Measurements from ENCODE around the gene RAB8A. TPM values are rescaled to one million over a fixed set of nuclear protein-coding genes. Genes with fewer than 3 reads are reported as not detected.

Gene RAB8A
- total and polyA plus RNA-seq, 9 of the 15 experiments (the other 6 are each of a cell fraction or from before 2014, with no cell fraction given), result 11.2 to 102 (median 53.2) TPM

DNA sequence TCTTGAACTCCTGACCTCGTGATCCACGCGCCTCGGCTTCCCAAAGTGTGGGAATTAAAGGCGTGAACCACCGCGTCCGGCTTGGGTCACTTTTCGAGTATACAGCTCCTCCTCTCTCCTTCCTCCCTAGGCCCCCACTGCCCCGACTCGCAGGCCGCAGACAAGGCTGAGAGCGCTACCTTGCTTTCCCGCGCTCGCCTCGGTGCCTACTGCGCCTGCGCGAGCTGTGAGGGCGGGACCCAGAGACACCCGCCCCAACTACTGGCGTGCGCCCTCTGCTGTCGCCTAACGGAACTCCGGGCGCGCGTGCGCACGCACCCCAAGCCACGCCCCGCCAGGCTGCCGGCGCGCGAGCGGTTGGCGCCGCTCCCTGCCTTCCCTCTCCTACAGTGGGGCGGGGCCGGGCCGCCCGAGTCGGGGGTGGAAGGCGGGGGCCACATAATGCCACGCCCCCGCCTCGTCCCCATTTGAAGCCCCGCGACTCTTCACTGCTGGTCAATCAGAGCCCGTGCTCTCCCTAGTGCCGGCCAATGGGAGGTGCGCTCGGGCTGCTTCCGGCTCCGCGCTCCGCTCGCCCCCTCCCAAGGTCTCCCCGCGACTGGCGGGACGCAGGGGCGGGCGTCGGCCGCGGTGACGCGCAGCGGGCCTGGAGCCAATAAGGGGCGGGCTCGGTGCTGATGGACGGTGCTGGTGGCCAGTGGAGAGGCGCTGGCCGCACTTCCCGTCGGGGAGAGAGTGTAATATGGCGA lies at the start of gene RAB8A (continued):
- TF ChIP-seq ZNF586 (CRISPR knock-in tag; conservative IDR thresholded peaks at IDR 0.05) (no peak), ZNF431 (CRISPR knock-in tag; IDR thresholded peaks at IDR 0.05) (no peak), PTBP1 (IDR thresholded peaks at IDR 0.05; ENCODE audit: low read depth, low read length) (no peak), FOS (IDR thresholded peaks at IDR 0.05; ENCODE audit: extremely low read depth, insufficient read length) (peak; percentile 90), BRD9 (IDR thresholded peaks at IDR 0.05; ENCODE audit: low read depth, partially characterized antibody) (no peak), NCOA6 (IDR thresholded peaks at IDR 0.05) (no peak), LEF1 (IDR thresholded peaks at IDR 0.05) (no peak), ZNF124 (CRISPR knock-in tag; IDR thresholded peaks at IDR 0.05) (no peak), GATAD2B (IDR thresholded peaks at IDR 0.05; ENCODE audit: borderline replicate concordance) (no peak), BRF1 (IDR thresholded peaks at IDR 0.05; ENCODE audit: borderline replicate concordance, extremely low read depth, insufficient read length) (no peak), ARID1B (IDR thresholded peaks at IDR 0.05) (no peak; the same call in 1 of the 2 replicates), HLTF (IDR thresholded peaks at IDR 0.05) (no peak), THRAP3 (IDR thresholded peaks at IDR 0.05; ENCODE audit: borderline replicate concordance) (no peak), NFE2L1 (tag; IDR thresholded peaks at IDR 0.05; ENCODE audit: borderline replicate concordance, low read depth) (no peak), RUNX1 (IDR thresholded peaks at IDR 0.05; ENCODE audit: low read depth) (no peak), FOXP1 (CRISPR knock-in tag; IDR thresholded peaks at IDR 0.05) (peak; percentile 59; the same call in 1 of the 2 replicates), U2AF2 (optimal IDR thresholded peaks at IDR 0.05; ENCODE audit: low read depth, low read length) (no peak), TCFL5 (CRISPR knock-in tag; conservative IDR thresholded peaks at IDR 0.05) (no peak), ATF1 (CRISPR knock-in tag; IDR thresholded peaks at IDR 0.05) (peak; percentile 75), ATF1 (tag; IDR thresholded peaks at IDR 0.05) (peak; percentile 97), GABPB1 (CRISPR knock-in tag; IDR thresholded peaks at IDR 0.05) (peak; percentile 90)
- TF ChIP-seq, protein P1, sequence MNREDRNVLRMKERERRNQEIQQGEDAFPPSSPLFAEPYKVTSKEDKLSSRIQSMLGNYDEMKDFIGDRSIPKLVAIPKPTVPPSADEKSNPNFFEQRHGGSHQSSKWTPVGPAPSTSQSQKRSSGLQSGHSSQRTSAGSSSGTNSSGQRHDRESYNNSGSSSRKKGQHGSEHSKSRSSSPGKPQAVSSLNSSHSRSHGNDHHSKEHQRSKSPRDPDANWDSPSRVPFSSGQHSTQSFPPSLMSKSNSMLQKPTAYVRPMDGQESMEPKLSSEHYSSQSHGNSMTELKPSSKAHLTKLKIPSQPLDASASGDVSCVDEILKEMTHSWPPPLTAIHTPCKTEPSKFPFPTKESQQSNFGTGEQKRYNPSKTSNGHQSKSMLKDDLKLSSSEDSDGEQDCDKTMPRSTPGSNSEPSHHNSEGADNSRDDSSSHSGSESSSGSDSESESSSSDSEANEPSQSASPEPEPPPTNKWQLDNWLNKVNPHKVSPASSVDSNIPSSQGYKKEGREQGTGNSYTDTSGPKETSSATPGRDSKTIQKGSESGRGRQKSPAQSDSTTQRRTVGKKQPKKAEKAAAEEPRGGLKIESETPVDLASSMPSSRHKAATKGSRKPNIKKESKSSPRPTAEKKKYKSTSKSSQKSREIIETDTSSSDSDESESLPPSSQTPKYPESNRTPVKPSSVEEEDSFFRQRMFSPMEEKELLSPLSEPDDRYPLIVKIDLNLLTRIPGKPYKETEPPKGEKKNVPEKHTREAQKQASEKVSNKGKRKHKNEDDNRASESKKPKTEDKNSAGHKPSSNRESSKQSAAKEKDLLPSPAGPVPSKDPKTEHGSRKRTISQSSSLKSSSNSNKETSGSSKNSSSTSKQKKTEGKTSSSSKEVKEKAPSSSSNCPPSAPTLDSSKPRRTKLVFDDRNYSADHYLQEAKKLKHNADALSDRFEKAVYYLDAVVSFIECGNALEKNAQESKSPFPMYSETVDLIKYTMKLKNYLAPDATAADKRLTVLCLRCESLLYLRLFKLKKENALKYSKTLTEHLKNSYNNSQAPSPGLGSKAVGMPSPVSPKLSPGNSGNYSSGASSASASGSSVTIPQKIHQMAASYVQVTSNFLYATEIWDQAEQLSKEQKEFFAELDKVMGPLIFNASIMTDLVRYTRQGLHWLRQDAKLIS (CRISPR knock-in tag; IDR thresholded peaks at IDR 0.05), result no peak
- TF ChIP-seq, protein P2, sequence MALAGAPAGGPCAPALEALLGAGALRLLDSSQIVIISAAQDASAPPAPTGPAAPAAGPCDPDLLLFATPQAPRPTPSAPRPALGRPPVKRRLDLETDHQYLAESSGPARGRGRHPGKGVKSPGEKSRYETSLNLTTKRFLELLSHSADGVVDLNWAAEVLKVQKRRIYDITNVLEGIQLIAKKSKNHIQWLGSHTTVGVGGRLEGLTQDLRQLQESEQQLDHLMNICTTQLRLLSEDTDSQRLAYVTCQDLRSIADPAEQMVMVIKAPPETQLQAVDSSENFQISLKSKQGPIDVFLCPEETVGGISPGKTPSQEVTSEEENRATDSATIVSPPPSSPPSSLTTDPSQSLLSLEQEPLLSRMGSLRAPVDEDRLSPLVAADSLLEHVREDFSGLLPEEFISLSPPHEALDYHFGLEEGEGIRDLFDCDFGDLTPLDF (CRISPR knock-in tag; IDR thresholded peaks at IDR 0.05), result peak; percentile 97
- TF ChIP-seq, protein P3, sequence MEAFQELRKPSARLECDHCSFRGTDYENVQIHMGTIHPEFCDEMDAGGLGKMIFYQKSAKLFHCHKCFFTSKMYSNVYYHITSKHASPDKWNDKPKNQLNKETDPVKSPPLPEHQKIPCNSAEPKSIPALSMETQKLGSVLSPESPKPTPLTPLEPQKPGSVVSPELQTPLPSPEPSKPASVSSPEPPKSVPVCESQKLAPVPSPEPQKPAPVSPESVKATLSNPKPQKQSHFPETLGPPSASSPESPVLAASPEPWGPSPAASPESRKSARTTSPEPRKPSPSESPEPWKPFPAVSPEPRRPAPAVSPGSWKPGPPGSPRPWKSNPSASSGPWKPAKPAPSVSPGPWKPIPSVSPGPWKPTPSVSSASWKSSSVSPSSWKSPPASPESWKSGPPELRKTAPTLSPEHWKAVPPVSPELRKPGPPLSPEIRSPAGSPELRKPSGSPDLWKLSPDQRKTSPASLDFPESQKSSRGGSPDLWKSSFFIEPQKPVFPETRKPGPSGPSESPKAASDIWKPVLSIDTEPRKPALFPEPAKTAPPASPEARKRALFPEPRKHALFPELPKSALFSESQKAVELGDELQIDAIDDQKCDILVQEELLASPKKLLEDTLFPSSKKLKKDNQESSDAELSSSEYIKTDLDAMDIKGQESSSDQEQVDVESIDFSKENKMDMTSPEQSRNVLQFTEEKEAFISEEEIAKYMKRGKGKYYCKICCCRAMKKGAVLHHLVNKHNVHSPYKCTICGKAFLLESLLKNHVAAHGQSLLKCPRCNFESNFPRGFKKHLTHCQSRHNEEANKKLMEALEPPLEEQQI (IDR thresholded peaks at IDR 0.05), result no peak
